ENCODE results near the gene EVL.
A peak's percentile ranks its signal among the peaks of the same experiment; 100 is the strongest.

Gene EVL

DNA sequence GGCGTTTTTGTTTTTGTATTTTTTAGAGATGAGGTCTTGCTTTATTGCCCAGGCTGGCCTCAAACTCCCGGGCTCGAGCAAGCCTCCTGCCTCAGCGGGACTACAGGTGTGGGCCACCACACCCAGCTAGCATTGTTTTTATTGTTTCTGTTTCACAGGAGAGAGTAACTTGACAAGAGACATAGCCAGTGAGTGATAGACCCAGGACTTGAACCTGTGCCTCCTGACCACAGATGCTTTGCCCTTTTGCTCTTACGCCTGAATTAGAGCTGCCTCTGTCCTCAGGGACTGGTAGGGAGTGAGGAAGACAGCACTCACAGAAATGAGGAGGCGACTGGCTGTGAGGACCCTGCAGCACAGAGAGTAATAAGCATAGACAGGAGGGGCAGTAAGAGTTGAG, 2.3 kb downstream of the EVL start:
- no peak for DNase-seq

DNA sequence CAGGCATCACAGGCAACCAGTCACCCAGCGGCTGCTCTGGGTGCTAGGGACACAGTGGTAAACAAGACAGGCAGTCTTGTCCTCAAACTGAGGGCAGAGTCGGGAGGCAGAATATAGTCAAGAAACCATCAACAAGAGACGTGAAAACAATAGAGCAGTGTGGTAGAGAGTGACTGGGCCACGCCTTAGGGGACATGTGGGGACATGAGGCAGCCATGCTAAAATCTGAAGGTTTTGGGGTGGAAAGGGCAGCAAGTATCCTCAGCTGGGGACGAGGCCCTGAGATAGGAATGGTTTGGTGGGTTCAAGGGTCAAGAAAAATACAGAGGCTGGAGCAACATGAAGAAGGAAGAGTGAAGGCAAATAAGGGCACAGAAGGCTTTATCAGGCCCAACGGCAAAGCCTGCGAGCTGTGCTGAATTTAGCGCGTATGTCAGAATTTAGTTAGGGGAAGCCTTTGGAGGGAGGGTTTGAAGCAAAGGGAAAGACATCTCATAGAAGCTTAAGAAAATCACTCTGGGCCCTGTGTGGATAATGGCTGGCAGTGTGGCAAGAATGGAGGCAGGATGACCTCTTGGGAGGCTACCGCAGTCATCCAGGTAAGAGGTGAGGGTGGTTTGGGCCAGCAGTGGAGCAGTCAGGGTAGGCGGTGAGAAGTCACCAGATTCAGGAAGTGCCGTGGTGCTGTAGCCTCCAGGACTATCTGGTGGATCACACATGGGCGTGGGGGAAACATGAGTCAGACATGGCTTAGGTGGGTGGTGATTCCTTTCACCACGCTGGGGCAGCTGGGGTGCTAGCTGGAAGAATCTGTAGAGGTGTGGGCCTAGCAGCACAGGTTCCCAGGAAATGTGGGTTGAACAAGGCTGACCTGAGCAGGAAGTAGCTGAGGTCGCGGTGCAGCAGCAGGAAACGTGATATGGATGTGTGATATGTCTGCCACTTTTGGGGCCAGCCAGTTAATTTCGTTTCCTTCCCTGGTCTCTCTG, 3.0 kb downstream of the EVL start:
- peak; percentile 88 to 95 for DNase-seq

DNA sequence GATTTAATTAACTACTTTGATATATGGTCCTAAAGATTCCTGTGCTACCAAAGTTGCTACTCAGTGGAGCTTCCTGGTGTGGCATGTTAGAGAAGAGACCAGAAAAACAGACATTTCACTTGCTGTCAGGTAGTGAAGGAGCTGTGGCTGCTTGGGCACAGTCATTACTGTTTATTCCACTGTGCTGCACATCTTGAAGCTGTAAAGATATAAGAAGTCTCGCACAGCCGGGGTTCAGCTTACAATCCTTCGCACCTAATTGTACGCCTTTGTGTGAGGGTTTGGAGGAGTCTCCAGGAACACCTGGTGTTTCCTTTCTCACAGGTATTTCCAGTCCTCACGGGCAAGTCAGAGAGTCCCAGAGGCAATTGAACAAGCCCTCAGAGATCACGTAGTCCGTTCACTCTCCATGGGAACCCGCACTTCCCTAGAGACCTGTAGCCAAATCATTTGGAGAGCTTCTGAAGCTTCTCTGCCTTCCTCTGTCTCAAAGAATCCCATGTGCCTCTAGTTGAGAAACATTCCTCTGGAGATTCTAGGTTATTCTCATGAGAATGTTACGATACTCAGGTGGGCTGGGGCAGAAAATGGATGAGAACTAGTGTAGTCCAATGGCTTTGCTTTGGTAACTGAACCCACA, 4.1 kb downstream of the EVL start:
- DNase-seq = no peak

DNA sequence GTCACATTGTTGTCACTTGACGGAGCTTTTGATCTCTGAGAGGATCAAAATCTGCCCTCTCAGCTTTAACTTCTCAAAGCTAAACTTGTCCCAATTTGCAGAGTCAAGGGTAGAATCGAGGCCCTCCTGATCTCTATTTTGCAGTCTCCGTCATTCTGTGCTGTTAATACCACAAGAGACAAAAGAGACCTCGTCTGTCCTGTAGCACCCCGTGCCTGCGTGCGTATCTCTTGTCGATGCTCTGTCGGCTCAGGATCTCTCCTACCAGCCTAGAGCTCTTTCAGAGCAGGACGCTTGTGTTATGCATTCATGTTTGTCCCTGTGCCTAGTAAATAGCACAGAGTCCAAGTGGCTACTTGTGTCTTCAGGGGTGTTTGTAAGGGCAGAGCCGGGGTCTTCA, 5.1 kb downstream of the EVL start:
- no peak for DNase-seq

DNA sequence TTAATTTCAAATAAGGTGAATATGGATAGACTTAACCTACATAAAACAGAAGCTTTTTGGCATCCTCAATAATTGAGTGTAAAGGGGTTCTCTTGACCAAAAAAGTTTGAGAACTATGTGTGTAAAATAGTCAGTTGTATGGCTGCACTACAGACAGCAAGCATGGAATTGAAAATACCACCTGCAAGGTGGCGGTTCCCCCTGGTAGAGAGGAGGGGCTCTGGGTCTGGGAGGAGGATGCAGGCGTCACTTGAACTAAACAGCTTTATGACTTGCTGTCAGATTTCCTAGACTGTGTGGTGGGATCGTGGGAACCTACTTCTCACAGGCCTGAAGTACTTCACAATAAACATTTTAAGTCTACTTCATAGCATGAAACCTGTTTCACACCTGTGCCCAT, 6.3 kb downstream of the EVL start:
- no peak for DNase-seq

DNA sequence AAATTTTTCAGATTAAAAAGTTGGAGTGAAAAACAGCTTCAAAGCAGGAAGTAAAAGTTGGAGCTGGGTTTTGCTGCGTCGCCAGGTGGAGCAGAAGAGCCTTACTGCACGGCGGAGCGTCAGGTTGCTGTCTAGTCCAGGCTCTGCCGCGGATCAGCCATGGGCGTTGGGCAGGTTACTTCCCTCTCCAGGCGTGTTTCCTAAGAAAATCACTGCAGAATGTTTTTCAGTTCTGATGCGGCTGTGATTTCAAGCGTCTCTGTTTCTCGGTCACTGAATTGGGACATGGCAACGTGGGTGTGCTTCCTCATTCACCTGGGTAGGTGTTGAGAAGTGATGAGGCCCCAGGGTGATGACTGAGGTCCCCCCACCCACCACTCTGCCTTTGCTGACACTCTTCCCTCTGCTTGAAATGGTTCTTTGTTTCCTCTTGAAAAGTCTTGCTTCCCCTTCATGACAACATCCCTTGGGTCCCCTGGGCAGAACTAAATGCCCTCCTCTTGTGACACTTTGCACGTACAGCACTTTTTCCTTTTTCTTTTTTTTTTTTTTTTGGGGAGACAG, 7.6 kb downstream of the EVL start:
- DNase-seq = peak; percentile 95 to 99

DNA sequence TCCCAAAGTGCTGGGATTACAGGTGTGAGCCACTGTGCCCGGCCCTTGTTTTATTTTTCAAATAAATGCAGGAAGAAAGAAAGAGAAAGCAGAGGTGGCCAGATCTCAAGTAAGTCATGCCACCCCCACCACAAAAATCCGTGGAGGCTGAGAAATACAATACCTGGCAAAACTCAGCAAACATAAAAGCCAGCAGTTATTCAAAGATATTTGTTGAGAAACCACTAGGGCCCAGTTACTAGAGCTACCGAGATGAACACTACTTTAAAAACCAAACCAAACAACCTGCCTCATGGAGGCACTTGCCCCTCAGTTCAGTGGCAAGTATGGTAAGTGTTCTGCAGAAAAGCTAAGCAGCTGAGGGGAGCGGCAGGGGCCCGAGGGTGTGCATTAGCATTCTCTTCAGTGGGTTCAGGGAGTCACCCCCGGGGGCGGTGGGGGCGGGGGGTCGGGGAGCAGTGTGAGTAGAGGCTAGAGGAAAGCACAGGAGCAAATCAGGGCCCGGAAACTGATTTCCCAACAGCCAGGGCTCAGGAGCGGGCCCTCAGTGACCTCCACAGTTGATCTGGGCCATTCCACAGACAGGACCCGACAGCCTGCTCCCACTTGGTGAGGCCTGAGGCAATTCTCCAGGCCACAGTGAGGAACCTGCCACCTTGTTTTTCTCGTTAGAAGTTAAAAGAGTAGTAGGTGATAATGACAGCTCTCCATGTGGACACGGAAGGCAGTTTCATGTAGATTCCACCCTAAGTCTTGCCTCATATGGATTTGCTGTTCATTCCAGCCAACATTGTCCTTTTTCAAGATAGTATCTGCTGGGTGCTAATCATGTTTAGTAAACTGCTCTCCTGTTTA, 8.6 kb downstream of the EVL start:
- peak; percentile 21 to 68 for DNase-seq

DNA sequence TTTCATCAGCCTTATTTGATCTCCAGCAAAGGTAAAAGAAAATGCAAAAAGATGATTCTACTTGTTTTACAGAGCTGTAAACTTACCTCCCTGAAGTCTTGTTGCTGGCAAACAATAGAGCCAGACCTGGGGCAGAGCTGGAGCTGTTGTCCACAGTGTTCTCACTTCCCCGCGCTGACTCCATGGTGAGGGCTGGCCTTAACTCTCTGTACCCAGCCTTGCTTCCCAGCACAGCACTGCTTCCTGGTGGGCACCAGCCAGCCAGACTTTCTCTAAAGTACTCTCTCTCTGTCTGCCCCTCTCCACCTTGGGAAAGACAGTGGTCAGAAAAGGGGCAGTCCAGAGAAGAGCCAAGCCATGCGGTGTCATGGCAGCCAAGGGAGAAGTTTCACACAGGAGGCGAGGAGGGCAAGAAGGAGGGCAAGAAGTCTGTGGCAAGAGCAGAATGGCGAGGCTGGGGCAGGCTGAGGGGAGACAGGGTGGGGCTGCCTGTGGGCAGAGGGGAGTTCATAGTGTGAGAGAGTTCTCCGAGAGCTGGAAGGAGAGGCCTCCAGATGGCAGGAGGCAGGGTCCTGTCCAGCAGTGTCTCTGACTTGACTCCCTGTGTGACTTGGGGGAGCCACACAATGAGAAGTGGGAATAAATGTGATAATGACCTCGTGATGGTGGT, 9.3 kb downstream of the EVL start:
- DNase-seq = no peak

DNA sequence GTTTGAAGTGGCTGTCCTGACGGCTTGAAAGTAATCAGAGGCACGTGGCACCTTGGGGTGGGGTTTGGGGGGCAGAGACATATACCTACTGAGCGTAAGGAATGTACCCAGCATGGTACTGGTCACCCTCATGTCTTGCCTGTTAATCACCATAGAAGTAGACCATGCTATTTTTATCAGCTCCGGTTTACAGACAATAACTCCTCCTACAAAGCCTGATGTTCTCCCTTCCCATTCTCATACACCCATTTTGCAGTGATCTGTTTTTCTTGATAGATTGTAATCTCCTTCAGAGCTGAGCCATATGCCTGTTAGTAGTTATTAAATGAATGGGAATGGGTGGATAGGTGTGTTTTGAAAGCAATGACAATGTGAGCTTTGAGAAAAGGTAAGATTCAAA, 10.5 kb downstream of the EVL start:
- no peak for DNase-seq

DNA sequence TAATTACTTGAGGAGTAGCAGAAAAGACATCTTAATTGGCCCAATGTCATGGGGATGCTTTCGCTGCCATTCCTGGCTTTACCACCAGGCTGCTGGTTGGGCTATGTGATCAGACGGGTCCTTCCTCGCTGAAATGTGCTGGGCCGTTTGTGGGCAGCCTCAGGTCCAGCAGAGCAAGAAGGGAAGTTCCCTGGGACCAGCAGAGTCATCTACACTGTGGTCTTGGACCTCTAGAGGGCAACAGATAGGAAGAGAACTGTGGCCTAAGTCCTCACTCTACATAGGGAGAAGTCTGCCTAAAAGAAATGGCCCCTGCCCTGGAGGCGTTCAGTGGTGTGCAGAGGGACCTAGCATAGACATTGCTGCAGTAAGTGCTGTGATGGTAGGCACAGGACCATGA, 10.9 kb downstream of the EVL start:
- peak; percentile 95 to 98 for DNase-seq

DNA sequence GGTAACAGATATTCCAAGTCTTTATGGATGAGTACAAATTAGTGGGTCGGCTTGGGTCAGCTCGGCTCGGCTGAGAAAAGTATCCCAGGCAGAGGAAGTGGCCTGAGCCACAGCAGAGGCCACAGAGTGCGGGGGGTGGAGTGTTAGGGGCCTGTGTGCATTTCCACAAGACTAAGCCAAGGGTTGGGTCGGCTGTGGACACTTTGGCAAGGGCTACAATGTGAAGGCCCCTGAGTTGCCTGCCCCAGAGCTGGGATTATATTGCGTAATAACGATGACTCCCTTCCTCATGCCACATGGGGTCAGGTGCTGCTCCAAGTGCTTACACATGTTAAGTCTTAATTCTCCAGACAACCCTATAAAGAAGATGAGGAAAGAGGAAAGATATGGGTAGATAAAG, 11.4 kb downstream of the EVL start:
- peak; percentile 58 to 86 for DNase-seq

DNA sequence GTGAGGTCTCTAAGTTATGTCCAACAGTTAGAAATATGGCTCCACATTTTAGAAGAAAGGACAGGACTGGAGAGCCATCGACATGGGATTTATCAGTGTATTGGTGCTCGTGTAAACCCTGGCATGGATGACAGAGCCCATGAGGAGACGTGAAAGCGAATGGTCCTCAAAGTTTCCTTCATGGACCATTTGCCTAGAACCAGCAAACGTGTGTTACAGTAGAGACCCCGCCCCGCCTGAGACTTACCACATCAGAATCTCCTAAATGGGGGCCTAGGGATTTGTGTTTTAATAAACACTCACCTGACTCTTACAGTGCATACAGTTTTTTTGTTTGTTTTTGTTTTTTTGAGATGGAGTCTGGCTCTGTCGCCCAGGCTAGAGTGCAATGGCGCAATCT, 12.2 kb downstream of the EVL start:
- no peak for DNase-seq

DNA sequence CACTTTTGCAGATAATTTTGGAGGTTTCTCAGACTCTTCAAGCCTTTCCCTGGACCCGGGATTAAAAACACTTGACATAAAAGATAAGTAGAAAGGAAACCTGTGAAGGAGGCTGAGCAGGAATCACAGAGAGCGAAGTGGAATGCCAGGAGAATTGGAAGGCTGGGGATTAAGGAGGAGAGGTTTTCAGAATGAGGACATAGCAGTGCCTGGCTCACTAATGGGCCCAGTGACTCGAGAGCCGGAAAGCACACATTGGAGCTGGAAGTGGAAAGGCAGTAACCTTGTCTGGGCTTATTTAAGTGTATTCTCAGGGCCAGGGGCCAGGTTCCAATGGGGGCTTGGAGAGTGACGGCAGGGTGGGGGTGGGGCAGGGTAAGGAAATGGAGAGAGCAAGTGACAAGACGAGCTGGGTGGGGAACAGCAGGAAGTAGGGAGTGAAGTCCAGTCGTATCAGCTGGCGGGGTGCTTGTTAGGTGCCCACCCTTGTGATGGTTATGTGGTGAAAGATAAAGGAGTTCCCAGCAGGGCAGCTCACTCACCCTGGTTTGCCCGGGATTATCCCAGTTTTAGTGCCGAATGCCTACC, 13.1 kb downstream of the EVL start:
- no peak for DNase-seq

DNA sequence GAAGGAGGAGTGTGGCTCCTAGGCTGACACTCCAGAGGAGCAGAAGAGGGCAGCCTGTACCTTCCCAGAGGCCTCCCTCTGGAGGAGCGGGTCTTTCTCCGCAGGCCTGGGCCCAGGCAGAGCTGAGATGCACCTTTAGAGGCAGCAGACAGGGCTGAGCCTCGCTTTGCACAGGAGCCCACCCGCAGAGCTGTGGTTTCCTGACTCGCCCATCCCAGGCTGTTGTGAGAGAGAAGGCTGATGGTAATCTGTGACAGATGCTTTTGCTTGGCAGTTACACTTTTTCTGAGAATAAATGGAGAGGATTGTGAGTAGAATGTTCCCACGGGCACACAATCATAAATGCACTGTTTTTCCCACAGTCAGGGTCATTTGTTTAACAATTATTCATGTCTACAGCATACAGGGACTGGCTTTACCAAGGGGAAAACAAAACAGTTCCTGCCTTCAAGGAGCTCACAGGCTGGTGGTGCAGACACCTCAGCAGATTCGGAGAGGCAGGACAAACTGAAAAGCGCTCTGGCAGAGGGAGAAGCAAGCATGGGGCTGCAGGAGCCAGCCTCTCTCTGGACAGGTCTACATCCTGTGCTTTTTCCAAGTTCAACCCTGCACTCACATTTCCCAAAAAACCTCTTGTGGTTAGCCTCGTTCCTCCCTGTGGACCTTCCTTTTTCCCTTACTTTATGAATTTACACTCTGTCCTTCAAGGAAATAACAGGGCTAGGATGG, 13.9 kb downstream of the EVL start:
- no peak for DNase-seq

DNA sequence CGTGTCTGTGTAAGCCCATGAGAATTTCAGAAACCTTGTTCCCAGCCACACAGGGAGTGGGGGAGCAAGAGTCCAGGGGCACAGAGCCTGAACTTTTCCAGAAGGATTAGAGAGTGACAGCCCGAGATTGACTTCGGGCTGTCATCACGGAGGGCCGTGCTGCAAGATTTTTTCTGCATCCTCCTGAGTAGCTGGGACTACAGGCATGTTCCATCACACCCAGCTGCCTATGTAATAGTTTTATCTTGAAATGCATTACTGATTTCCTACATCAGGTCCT, 14.4 kb downstream of the EVL start:
- DNase-seq = no peak

DNA sequence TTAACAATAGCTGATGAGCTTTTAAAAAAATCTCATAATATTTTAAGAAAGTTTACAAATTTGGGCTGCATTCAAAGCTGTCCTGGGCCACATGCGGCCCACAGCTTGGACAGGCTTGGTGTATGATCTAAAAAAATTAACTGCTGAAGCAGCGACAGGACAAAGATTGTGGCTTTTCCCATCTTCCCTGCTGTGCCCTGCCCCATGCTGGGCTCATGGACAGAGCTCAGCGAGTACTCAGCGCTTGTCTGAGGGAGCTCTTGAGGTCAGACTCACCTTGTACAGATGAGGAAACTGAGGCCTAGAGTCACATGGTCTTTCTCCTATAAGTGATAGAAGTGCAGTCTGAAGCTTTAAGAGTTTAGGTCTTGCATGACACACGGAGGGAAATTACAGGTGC, 15.0 kb downstream of the EVL start:
- no peak for DNase-seq

DNA sequence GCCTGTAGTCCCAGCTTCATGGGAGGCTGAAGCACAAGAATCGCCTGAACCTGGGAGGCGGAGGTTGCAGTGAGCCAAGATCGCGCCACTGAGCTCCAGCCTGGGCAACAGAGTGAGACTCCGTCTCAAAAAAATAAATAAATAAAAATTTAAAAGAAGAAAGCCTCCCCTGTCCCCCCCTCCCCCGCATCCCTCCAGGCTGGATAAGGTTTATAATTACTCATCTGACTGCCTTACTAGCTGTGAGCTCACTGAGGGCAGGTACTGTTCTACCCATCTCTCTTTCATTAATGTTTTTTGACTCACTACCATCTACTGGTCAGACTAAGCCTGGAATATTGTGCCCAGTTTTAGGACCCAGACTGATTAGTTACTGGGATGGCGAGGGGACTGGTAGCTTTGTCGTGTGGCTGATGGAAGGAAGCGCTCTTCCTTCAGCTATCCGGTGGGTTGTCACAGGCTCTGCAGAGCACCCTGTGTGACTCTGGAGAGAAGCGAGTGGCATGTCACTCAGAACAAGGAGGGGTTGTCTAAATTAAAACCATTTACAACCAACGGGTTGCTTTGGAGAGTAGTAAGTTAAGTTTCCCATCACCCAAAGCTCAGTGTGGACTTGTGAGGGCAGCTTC, 16.9 kb downstream of the EVL start:
- DNase-seq = no peak

DNA sequence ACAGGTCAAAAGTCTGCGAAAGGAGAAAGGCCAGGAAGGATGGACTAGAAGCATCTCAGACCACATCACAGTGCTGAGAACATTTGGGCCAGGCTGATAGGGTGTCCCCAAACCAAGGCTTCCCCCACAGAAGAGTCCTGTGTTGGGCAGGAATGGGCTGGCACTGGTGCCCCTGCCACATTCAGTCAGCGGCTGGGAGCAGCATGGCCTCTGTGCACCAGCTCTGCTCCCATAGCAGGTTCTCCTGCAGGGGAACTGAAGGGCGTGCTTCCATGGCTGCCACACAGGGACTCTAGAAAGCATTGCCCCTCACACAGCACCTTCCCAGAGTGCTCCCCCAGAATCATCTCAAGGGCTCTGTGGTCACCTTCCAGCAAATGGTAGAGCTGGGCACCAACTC, 17.5 kb downstream of the EVL start:
- no peak for DNase-seq

DNA sequence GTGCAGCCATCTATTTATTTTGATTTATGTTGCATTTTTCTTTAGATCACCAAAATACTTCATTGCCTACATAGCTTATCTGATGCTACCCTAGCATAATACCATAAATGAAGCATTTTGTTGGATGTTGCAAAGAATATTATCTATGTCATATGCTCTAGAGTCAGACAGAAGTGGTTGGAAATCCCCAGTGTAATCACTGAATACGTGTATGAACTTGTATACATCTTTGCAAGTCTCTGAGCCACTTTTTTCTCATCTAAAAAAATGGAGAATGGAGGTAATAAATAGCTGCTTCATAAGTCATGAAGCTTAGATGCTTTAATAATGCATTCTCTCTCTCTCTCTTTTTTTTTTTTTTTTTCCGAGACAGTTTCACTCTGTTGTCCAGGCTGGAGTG, 18.5 kb downstream of the EVL start:
- DNase-seq = peak in 1 of 2 donors; percentile 70

DNA sequence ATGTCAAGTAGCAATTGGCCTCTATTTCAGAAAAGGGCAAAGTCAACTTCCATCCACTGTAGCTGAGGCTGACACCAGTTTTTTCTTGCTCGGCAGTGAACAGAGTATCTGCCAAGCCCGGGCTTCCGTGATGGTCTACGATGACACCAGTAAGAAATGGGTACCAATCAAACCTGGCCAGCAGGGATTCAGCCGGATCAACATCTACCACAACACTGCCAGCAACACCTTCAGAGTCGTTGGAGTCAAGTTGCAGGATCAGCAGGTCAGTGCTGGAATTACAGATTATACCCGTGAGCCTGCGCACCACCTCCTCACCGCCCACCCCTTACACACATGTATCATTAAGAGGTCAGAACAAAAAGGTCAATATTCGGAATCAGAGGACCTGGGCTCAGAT, 19.4 kb downstream of the EVL start:
- no peak for DNase-seq

DNA sequence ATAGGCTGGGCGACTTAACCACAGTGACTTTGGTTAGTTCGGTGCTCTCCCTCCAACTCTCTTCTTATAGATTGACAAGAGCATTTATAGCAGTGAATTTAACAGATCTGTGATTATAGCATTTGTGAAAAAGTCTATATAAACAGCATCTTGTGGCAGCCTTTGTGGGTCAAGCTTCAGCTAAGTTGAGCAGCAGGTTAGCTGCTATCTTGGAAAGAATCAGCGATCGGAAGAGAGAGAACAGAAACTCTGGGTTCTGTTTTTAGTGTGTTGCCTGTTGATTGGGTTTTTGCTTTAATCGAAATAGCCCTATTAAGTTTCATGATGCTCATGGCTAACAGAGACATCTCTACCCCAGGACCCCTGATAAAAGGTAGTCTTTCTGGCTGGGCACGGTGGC, 20.2 kb downstream of the EVL start:
- no peak for DNase-seq
